GM12801 (cell line): ENCODE measurements around the gene VTI1A.

Source experiments
- CTCF ChIP-seq: IDR thresholded peaks from one replicate; pipeline ENCODE4 v1.5.1; 2011; ENCODE audit warnings: control low read depth; ENCODE audit not compliant: insufficient read length; ENCODE audit errors: extremely low read depth

VTI1A gene

GRCh38 chr10:112583236-112583939 is 136.4 kb downstream of the VTI1A start:
- no peak for TF ChIP-seq CTCF

GRCh38 chr10:112584276-112584675 is 137.3 kb downstream of the VTI1A start:
- no peak for TF ChIP-seq CTCF

GRCh38 chr10:112585126-112585525 is 138.1 kb downstream of the VTI1A start:
- TF ChIP-seq CTCF = no peak

GRCh38 chr10:112585960-112586359 is 138.9 kb downstream of the VTI1A start:
- TF ChIP-seq CTCF = no peak

GRCh38 chr10:112587729-112588128 is 140.7 kb downstream of the VTI1A start:
- no peak for TF ChIP-seq CTCF

- TF ChIP-seq CTCF = no peak
Observed at GRCh38 chr10:112588225-112588990, 141.4 kb downstream of the VTI1A start.

GRCh38 chr10:112589081-112589480 is 142.1 kb downstream of the VTI1A start:
- no peak for TF ChIP-seq CTCF
